ENCODE measurements around the gene ZFR2.
"Not testable (repeated sequence)": the region's sequence is repeated elsewhere in the genome, so short reads cannot be mapped to it uniquely, and the experiment has no call there.

The ZFR2 gene

DNA sequence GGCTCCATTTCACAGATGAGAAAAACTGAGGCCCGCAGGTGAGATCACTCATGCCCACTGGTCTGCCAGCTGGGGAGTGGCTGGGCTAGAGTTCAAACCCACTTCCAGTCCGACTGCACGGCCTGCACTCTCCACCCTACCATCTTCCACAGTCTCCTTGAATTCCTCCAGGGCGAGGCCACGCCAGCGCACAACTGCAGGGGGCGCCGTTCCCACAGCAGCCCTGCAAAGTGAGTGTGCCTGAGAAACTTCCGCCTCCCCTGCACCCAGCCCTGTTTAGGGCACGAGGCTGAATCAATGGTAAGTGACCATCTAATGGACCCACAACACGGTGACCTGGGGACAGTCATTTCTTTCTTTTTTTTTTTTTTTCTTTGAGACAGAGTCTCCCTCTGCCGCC, 10.8 kb upstream of the ZFR2 start:
- FAIRE-seq (no peak), DNase-seq (ENCODE audit: insufficient read length, low spot score) (no peak)

GRCh38 chr19:3874695-3875094, 5.9 kb upstream of the ZFR2 start:
- not testable (repeated sequence) for DNase-seq (ENCODE audit: insufficient read length, low spot score); FAIRE-seq

GRCh38 chr19:3873151-3873550, 4.3 kb upstream of the ZFR2 start:
- DNase-seq (ENCODE audit: insufficient read length, low spot score) (no peak), FAIRE-seq (no peak)

GRCh38 chr19:3867971-3868769, 668 bp downstream of the ZFR2 start:
- FAIRE-seq (no peak), DNase-seq (ENCODE audit: insufficient read length, low spot score) (no peak)

GRCh38 chr19:3866910-3867638, 1.8 kb downstream of the ZFR2 start:
- DNase-seq (ENCODE audit: insufficient read length, low spot score) (no peak), FAIRE-seq (no peak)

DNA sequence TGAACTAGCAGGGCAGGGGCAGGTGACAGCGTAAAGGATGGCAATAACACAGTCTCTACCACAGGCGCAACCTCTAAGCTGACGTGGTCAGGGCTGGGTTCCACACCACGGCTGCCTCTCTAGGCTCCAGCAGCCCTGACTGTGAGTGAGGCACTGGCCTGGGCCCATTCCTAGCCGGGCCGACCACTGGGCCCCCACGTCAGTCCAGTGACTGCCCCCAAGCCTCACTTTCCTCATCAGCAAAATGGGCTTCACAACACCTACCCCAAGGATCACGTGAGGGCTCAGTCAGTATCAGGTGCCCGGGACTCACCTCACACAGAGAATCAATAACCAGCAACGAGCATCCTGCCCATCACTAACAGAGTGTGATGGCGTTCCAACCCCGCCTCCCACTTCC, 5.2 kb downstream of the ZFR2 start:
- DNase-seq (ENCODE audit: insufficient read length, low spot score) (no peak), FAIRE-seq (no peak)

DNA sequence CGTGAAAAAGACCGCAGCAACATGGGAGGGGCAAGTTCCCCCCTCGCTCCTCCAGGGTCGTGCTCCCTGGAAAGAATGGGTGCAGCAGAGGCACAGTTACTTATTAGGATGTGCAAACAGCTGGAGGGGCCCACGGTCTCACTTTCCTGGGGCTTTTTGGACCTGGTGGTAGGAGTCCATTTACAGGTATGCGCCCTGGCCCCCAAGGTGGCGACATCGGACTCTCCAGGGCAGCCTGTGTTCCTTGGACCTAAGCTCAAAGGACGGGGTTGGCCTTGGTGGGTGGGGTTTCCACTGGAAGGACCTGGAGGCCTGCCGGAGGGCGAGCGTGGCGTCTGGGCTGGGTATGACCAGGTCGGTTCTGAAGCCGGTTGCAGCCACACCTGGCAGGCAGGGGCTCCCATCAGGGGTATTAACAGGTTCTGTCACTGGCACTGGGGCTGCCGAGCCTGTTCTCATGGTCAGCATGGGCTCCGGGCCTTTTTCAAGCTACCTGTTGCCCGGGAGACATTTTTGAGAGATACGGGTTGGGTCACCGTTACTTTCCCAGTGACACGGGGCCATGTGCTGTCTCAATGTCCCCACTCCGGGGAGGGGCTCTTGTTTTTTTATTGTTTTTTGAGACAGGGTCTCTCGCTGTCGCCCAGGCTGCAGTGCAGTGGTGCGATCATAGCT, 5.9 kb downstream of the ZFR2 start:
- DNase-seq (ENCODE audit: insufficient read length, low spot score), result no peak
- FAIRE-seq, result no peak

GRCh38 chr19:3860499-3860898, 8.3 kb downstream of the ZFR2 start:
- no peak for FAIRE-seq

GRCh38 chr19:3857449-3858003, 11.3 kb downstream of the ZFR2 start:
- FAIRE-seq (no peak), DNase-seq (ENCODE audit: insufficient read length, low spot score) (no peak)

More at GRCh38 chr19:3860499-3860898, 8.3 kb downstream of the ZFR2 start:
- DNase-seq (ENCODE audit: insufficient read length, low spot score), result no peak

DNA sequence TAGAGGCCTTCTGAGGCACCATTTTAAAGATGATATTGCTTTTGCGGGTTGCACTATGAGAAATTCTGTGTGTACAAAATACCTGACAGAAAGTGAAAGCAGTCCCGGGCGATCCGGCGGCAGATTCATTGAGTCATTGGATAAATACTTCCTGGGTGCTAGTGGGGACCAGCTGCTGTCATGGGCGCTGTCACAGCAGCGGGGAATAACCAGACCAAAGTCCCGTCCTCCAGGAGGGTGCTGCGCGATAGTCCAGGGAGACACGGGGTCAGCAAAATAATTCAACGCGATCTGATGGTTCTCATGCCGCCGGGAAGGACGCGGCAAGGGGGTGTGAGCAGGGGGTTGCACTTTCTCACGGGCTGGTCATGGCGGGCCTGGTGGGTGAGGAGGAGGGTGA, 13.5 kb downstream of the ZFR2 start:
- DNase-seq (ENCODE audit: insufficient read length, low spot score) (peak; percentile 23), FAIRE-seq (no peak)

DNA sequence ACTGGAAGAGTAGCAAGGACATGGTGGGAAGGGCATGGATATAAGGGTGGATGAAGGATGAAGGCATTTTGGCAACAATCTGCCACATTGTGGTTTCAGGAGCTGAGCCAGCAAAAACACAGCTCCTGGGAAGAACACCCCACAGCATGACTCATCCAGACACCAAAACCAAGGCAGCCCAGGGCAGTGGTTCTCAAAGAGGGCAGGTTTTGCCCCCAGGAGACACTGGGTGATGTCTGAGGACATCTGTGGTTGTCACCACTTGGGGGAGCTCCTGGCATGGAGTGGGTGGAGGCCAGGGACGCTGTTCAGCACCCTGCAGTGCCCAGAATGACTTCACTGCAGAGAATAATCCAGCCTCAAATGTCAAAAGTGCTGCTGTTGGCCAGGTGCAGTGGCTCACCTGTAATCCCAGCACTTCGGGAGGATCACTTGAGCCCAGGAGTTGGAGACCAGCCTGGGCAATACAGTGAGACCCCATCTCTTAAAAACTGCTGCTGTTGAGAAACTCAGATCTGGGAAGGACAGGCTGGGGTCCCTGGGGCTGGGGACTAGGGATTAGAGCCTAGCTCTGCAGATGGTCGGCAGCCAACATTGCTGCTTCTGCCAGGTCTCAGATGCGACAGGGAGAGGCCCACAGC, 16.1 kb downstream of the ZFR2 start:
- peak; percentile 87 for DNase-seq (ENCODE audit: insufficient read length, low spot score)

GRCh38 chr19:3852177-3852511, 16.7 kb downstream of the ZFR2 start:
- no peak for DNase-seq (ENCODE audit: insufficient read length, low spot score)
- no peak for FAIRE-seq

More for the DNA sequence above, 16.1 kb downstream of the ZFR2 start:
- FAIRE-seq, result peak; percentile 77

DNA sequence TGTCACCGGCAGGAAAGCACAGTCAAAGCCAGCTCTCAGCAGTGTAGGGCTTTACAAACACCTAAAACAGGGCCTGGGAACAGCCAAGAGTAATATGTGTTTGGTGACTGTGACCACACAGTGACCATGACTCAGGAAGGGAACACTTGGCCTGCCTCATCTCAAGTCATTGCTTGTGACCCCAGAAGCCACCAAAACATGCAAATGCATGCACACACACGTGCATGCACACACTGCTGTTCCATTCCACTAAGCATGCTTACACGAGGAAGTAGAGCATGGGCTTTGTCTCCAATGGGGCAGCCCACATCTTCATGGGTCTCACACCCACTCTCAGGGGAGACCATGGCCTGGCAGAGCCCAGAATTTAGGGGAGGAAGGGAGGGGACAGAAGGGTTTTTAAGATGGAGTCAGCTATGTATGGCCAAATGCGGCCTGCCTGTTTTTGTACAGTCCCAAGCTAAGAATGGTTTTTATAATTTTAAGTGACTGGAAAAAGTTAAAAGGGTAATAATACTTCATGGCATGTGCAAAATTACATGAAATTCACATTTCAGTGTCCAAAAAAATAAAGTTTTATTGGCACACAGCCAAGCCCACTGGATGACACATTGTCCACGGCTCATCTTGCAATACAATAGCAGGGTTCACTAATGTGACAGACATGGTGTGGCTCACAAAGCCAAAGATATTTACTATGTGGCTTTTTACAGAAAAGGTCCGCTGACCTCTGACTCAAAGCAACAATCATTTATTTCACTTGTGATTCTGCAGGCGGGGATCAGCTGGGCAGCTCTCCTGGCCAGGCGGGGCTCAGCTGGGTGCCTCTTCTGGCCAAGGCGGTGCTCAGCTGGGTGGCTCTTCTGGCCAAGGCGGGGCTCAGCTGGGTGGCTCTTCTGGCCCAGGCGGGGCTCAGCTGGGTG, 17.3 kb downstream of the ZFR2 start:
- no peak for DNase-seq (ENCODE audit: insufficient read length, low spot score)

GRCh38 chr19:3850320-3850972, 18.4 kb downstream of the ZFR2 start:
- DNase-seq (ENCODE audit: insufficient read length, low spot score), result no peak
- no peak for FAIRE-seq

More for the DNA sequence above, 17.3 kb downstream of the ZFR2 start:
- no peak for FAIRE-seq

- FAIRE-seq, result no peak
Measured at GRCh38 chr19:3849787-3850186, 19.1 kb downstream of the ZFR2 start.

GRCh38 chr19:3849092-3849491, 19.7 kb downstream of the ZFR2 start:
- DNase-seq (ENCODE audit: insufficient read length, low spot score), result peak; percentile 41
- no peak for FAIRE-seq

More at GRCh38 chr19:3849787-3850186, 19.1 kb downstream of the ZFR2 start:
- DNase-seq (ENCODE audit: insufficient read length, low spot score), result no peak

GRCh38 chr19:3844596-3844995, 24.2 kb downstream of the ZFR2 start:
- no peak for FAIRE-seq
- no peak for DNase-seq (ENCODE audit: insufficient read length, low spot score)

GRCh38 chr19:3842948-3843347, 25.9 kb downstream of the ZFR2 start:
- DNase-seq (ENCODE audit: insufficient read length, low spot score) (no peak), FAIRE-seq (no peak)

DNA sequence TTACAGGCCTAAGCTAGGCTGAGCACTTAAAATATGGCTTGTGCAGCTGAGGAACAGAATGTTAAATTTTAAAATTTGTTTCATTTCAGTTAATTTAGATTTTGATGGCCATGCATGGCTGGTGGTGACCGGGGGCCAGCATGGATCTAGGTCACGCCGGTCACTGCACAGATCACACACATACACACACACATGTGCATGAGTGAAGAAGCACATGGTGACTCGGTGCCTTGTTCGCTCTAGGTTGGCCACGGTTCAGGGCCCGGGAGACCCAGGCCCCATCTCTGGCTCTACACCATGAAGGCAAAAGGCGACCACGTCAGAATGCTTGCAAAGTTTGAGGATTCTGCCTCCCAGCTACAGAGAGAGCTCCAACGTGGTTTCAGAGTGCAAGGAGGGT, 28.0 kb downstream of the ZFR2 start:
- DNase-seq (ENCODE audit: insufficient read length, low spot score) (no peak), FAIRE-seq (no peak)
